NCI-H2196 (cell line): ENCODE results near the gene SLC9A8.
"Not testable (repeated sequence)": the region's sequence is repeated elsewhere in the genome, so short reads cannot be mapped to it uniquely, and the experiment has no call there.

Experiments used
- DNase-seq: peaks from one replicate; lab custom pipeline; 2025; ENCODE audit not compliant: unreplicated experiment; lab: John Stamatoyannopoulos, UW

SLC9A8 gene

GRCh38 chr20:49846206-49846807 lies 33.7 kb downstream of the SLC9A8 start:
- DNase-seq: peak; percentile 76

DNA sequence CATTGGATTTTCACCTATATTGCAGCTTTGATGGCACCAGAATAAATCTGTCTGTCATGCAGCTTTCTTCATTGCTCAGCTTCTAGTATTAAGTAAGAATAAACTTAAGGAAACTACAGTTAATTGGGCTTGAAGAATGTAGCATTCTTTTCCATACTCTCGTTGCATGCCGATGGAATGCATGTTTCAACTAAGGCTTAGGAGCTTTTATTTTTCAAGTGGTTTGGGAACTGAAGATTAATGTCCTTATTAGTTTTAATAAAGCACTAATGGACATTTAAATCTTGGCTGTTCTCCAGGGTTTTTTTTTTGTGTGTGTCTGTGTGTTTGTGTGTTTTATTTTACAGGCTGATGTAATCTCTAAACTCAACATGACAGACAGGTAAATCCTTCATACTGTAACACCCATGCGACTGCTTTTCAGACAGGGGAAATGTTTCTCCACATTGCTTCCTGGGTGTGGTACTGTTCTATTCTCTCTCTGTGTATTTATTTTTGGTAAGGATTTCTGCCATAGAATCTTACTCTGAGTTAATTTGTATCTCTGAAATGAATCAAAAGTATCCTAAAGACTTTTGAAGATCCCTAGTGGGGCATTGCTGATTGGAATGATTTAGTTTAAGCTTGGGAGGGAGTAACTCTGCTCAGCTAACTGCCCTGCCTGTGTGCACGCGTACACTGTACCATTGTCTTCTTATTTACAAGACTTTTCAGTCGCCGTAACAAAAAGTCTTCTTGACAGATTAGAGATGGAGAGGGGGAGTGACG lies 38.0 kb downstream of the SLC9A8 start:
- no peak for DNase-seq

- DNase-seq: no peak
Measured at GRCh38 chr20:49851231-49851705, 38.6 kb downstream of the SLC9A8 start.

- DNase-seq: no peak
Measured at GRCh38 chr20:49851991-49852390, 39.4 kb downstream of the SLC9A8 start.

GRCh38 chr20:49852522-49853080 lies 40.0 kb downstream of the SLC9A8 start:
- DNase-seq: no peak

- DNase-seq: peak; percentile 14
Measured at GRCh38 chr20:49853640-49854039, 41.0 kb downstream of the SLC9A8 start.

DNA sequence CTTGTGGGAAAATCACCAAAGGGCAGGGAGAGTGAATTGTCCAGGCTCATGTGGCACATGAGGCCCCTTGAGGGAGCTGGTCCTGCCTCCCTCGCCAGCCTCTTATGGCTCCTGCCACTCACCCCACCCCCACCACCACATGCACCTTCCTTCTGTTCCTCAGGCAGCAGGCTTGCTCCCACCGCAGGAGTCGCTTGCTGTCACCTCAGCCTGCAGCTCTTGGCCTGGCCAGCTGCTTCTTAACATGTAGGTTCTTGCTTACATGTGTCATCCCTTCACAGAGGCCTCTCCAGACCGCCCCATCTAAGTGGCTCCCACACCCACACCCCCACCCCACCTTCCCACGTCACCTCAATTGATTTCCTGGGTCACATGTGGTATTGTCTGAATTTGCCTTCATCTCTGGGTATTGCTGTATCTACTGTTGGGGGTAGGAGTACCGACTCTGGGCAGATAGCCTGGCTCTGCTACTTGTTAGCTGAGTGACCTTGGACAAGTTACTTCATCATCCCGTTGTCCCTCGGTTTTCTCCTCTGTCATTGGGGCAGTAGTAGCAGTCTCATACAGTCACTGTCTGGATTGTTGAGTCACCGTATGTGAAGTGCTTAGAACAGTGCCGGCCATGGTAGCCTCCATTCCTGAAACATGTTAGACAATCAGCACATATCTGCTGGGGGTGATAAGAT lies 41.7 kb downstream of the SLC9A8 start:
- DNase-seq: no peak

GRCh38 chr20:49856904-49857303 lies 44.3 kb downstream of the SLC9A8 start:
- DNase-seq: no peak

DNA sequence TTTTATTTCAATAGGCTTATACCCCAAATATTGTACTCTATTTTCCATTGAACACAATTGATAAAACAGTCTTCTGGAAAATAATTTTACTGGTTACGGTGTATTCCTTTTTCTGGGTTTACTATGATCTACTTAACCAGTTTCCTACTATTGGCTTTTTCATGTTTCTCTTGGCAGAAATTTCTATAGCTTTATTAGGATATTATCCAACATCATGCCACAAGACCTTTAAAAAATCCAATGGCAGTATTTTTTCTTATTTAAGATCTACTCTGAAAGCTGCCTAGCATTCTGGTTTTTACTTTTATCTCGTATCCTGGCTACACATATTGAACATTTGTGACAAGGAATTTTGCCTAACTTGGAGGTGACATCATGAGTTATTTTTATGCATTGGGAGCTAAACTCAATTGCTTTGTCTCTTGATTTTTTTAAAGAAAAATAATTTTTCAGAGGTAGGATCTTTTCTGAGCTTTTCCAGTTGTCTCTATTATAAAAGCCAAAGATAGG lies 45.5 kb downstream of the SLC9A8 start:
- no peak for DNase-seq

GRCh38 chr20:49859011-49859410 lies 46.4 kb downstream of the SLC9A8 start:
- DNase-seq: no peak

GRCh38 chr20:49859807-49860206 lies 47.2 kb downstream of the SLC9A8 start:
- no peak for DNase-seq

DNA sequence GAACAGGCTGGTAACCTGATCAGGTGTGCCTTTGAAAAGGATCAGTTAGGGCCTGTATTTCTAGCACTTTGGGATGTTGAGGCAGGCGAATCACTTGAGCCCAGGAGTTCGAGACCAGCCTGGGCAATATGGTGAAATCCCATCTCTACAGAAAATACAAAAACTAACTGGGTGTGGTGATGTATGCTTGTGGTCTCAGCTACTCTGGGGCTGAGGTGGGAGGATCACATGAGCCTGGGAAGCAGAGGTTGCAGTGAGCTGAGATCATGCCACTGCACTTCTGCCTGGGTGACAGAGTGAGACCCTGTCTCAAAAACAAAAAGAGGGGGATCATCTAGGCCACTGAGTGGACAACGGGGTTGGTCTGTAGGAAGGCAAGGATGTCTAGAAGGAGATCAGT lies 48.6 kb downstream of the SLC9A8 start:
- not testable (repeated sequence) for DNase-seq

DNA sequence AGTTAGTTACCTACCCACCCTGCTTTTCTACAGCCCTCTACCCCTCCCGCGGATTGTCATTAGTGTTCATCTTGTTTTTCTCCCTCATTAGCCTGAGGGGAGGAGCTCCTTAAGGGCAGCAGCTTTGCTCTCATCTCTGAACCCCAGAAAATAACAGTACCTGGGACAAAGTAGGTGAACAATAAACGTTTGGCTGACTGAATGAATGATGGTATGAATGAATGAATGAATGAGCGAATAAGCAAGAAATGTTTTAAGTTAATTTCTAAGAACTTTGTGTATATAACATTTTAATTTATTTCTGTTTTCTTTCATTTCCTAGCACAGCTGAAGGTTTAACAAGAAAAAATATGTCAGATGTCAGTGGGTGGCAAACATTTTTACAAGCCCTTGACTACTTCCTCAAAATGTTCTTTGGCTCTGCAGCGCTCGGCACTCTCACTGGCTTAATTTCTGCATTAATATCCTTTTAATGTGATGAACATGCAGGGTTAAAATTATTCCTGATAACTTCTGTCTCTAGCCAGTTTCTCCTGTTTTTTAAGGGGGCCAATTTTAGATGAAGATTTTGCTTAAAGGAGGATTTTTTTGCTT lies 50.1 kb downstream of the SLC9A8 start:
- DNase-seq: no peak

DNA sequence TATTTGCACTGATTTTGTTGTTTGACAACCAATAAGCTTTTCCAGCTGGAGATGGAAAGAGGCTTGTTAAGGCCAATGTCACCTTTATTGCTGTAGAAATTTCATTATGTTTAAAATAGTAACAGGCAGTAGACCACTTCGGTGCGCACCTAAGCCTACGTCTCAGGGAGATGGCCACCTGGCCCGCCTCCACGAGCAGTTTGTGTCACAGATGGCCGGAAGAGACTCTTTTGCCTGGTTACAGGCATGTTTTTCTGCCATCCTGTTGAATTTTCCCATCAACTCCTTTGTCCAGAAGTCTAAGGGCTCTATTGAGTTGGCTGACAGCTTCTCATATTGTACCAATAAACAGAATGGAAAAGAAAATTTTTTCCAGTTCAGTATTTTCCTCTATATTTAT lies 51.0 kb downstream of the SLC9A8 start:
- no peak for DNase-seq

GRCh38 chr20:49865559-49865958 lies 52.9 kb downstream of the SLC9A8 start:
- DNase-seq: no peak

DNA sequence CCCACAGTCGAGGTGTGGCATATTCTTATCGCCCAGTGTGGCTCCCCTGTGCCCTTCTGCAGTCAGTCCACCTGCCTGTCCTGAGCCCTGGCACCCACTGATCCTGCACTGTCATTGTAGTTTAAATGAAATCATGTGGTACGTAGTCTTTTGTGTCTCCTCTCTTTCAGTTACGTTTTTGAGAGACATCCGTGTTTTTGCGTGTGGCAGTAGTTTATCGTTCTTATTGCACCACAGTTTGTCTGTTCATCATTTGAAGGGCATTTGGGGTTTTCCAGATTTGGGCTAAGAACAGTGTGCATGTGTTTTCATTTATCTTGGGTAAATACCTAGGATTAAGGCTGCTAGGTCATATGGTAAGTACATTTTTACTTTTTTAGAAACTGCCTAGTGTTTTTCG lies 53.4 kb downstream of the SLC9A8 start:
- DNase-seq: no peak

GRCh38 chr20:49867453-49868215 lies 55.0 kb downstream of the SLC9A8 start:
- no peak for DNase-seq

- DNase-seq: no peak
Measured at GRCh38 chr20:49868538-49868937, 55.9 kb downstream of the SLC9A8 start.

DNA sequence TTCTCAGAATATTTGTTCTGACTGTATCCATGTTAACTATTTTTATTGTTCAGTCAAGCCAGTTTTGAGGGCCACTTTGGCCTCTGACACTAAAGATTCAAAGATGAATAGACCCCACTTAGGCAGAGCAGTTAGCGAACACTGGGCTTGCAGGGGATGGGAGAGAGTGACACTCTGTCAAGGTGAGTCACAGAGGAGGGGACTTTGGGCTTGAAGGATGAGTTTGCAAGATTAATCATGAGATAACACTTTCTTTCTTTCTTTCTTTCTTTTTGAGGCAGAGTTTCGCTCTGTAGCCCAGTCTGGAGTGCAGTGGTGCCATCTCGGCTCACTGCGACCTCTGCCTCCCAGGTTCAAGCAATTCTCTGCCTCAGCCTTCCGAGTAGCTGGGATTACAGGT lies 56.3 kb downstream of the SLC9A8 start:
- no peak for DNase-seq

DNA sequence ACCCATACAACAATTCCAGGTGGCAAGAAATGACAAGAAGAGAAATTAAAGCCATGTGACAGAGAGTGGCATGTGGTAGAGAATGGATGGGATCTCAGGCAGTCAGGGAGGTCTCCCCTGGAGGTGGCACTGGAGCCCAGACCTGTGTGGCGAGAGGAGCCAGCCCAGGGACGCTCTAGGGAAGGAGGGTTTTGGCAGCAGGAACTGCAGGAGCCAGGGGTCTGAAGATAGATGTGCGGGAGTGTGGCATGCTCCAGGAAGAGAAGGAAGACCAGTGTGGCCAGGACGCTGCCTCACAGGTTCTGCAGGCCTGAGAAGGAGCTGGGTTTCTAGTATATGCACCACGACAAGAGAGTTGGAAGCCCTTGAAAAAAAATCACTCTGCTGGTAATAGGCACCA lies 57.6 kb downstream of the SLC9A8 start:
- no peak for DNase-seq
